Vagina (tissue), 2 donors: ENCODE results near the gene PTGES3L.

Experiments used
- POLR2A ChIP-seq, 2 donors: fragments of 450-650 bp; IDR thresholded peaks; one replicate each; pipeline ENCODE4 v1.6.1; 2017; ENCODE audit warnings: antibody characterized with exemption in 2 of 2, mild to moderate bottlenecking in 2 of 2, moderate library complexity in 2 of 2
- POLR2AphosphoS5 ChIP-seq, 2 donors: sonication (generic); formaldehyde crosslinking; IDR thresholded peaks; one replicate each; pipeline ENCODE4 v1.9.0; 2017; ENCODE audit warnings: antibody characterized with exemption in 2 of 2, mild to moderate bottlenecking in 2 of 2, low read depth in 1 of 2; ENCODE audit not compliant: insufficient read depth in 1 of 2

GRCh38 chr17:43003542-43004172, 23.8 kb upstream of the PTGES3L start:
- TF ChIP-seq POLR2AphosphoS5 (IDR thresholded peaks at IDR 0.05; ENCODE audit: insufficient read depth in 1 of 2, low read depth in 1 of 2) (no peak), POLR2A (IDR thresholded peaks at IDR 0.05) (no peak)
